GM19043 (cell line): Measurements from ENCODE around the gene PDLIM7.

Source experiments
- ATAC-seq: cut with Tn5 transposase; IDR thresholded peaks from one replicate; pipeline ENCODE4 v1.9.1; 2021; ENCODE audit warnings: low read depth; ENCODE audit not compliant: unreplicated experiment

The PDLIM7 gene

DNA sequence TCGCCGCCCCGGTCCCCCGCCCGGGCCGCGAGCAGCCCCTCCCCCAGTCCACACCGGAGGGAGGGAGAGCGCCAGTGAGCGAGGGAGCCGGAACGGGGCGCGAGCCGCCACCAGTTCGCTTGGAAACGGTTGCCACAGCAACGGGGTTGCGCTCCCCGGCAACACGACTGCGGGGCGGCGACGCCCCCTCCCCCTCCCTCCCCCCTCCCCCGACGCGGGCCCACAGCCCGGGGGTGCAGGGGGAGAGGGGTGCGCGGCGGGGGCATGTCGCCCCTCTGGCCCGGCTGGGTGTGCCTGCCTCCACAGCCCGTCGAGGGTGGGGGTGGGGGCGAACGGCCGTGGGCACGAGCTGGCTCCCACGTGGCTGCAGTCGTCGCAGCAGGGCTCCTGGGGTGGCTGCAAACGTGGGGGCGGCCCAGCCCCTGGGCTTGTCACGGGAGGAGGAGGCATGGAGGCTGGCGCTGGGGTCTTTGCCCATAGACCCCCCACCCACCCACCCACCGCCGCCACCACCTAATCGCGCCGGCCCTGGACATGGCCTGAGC, 50.3 kb downstream of the PDLIM7 start:
- peak; percentile 36 for ATAC-seq

DNA sequence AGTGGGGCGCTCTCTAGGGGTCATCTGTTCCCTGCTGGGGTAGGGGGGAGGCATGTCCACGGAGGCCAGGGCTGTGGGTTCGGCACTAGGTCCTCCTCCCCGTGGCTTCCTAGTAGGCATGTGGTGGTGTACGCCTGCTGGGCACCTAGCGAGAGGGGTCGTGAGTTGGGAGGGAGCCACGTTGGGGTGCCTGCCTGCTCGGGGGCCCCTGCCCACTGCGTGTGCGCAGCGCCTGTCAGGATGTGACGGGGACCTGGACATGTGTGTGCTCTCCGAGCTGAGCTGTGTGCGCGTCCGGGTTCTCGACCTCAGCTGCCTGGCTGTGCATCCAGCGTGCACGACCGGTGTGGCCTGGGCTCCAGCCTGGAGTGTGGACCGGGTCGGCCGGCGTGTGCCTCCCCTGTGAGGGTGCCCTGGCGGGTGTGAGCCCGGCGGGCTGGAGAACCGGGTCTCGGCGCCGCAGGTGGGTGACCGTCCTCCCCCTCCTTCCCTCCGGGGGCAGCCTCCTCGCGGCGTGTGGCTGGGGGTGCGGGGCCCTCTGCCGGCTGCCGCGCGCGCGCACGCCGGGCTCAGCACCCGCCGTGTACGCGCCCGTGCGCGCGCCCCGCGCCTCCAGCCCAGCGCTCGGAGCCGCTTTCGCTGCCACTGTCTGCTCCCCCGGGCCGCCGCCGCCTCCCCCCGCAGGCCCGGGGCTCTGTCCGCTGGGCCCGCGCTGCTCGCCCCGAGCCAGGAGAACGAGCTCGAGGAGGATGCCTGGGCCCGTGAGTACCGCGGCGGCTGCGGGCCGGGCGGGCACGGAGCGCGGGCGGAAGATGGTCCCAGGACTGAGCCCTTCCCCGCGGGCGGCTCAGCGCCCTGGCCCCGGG, 51.0 kb downstream of the PDLIM7 start, which contains the start of gene PRR7:
PRR7 (plus strand) TSS at position 615 of the 866 bp plus-strand sequence. CDS start 8,254 bp downstream, outside the sequence.
- peak; percentile 53 for ATAC-seq

DNA sequence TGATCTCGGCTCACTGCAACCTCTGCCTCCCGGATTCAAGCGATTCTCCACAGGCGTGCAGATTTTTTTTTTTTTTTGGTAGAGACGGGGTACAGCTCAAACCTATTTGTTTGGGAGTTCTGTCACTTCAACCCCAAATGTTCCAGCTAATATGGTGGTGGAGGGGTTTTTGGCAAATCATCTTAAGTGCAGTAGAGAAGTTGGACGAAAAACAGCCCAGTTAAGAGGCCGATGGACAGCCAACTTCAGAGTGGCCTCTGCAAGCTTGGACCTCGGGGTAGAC, 51.5 kb downstream of the PDLIM7 start:
- ATAC-seq: no peak

DNA sequence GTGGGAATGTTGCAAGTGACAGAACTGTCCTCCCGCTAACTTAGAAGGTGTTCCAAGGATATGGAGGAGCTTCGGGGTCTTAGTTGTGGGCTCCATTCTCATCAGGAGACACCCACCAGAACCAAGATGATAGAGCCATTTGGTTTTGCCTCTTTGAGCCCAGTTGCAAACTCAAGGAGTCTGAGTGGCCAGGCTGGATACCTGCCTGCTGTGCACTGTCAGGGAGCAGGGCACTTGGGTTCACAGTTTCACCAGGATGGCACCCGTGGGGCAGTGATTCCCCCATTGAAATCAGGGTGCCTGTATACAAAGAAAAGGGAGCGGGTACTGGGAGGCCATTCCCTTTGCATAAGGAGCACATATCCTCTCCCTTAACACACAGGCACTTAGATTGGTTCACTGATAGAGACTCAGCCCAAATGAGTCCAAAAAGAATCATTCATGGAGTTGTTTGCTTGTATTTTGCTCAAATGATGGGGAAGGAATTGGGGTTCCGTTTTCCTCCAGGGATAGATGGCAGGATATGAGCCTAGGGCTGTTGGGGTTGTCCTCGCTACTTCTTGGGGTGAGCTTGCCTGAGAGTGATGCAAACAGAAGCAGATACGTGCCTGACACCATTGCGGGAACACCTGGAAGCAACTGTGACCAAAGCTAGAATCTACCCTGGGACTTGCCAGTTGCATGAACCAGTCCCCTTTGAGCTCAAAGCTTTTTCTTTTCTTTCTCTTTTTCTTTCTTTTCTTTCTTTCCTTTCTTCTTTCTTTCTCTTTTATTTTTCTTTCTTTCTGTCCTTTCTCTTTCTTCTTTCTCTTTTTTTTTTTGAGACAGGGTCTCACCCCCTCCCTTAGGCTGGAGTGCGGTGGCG, 52.1 kb downstream of the PDLIM7 start:
- ATAC-seq: no peak

DNA sequence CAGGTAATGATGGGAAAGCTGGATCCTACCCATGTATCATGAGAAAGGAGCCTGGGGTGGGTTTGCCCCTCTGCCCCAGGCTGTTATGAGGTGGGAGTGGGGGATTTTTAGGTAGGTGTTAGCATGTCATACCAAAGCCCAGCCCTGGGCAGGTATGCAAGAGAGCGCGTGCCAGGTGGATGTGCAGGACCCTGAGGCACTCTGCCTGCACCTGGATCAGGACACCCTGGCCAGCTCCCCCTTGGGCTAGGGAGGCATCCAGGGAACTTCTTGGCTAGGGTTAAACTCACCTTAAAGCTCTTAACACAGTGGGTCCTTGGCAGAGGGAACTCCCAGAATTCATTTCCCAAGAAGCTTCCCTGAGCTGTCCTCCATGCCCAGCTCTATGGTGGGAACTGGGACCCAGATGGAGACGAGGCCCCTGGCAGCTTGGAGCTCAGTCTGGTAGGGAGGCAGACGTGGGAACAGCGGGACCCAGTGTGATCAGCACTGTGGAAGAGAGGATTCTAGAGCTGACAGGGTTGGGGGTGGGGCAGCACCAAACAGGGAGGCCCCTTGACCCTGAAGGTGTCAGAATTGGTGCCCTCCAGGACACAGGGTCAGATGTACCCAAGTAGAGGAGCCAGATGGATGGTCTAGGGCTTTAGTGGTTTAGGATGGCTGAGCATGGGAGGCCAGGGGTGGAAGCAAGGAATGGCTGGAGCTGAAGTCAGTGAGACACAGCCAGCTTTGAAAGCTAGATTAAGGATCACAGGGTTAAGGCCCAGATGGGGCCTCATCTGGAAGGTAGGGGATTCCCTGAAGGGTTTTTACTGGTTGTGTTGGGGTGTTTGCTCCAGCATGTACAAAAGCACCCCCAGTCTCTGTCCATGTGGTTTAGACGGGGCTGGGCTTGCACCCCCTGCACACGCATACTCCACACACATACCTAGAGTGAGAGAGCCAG, 53.0 kb downstream of the PDLIM7 start:
- ATAC-seq: no peak

DNA sequence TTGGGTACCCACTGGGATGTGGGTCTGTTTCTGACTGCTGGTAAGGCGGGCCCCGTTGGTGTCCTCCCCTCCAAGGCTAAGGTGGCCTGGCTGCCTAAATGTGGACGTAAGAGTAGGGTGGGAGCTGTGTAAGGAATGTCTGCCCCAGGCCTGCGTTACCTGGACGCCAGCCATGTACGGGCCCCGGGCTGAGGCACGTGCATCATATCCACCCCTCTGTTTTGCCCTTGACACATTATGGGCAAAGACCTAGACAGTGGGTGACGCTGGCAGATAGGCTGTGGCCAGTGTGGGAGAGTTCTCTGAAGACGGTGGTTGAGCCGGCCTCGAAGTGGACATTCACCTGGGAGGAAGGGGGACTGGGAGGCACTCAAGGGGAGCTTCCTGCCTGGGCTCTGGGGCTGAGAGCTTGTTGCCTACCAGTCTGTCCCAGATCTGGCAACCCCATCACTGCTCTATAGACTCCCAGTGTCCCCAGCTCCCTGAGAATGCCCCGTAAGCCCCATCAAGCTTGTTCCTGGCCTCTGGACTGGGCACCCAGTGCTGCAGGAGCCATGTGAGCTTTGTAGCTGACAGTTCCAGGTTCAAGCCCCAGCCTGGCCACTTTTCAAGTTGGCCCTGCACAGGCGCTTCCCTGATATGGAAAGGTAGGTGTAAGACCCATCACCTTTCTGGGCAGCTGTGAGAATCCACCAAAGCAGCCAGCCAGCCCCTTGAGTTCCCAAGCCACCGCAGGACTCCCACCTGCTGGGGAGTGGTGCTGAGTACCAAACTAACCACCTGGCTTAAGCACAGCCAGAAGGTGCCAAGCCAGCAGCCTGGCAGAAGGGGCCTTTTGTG, 54.0 kb downstream of the PDLIM7 start:
- no peak for ATAC-seq

DNA sequence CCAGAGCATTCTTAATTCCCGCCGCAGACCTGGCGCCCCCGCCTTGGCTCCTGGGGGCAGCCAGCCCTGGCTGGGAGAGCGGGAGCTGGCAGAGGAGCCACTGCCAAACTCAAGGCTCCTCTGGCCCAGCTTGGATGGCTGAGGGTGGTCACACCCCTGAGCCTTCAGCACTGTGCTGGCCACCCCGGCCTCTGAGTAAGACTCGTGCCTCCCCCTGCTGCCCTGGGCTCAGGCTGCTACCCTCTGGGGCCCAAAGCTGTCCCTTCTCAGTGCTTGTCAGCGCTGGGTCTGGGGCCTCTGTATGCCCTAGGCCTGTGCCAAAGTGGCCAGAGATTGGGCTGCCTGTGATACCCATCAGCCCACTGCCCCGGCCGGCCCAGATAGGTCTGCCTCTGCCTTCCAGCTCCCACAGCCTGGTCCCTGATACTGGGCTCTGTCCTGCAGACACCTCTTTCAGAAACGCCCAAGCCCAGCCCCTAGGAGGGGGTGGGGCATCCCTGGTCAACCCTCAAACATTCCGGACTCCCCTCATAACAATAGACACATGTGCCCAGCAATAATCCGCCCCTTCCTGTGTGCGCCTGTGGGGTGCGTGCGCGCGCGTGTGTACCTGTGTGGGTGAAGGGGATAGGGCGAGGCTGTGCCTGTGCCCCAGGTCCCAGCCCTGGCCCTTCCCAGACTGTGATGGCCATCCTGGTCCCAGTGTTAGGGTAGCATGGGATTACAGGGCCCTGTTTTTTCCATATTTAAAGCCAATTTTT, 55.2 kb downstream of the PDLIM7 start:
- ATAC-seq: no peak

DNA sequence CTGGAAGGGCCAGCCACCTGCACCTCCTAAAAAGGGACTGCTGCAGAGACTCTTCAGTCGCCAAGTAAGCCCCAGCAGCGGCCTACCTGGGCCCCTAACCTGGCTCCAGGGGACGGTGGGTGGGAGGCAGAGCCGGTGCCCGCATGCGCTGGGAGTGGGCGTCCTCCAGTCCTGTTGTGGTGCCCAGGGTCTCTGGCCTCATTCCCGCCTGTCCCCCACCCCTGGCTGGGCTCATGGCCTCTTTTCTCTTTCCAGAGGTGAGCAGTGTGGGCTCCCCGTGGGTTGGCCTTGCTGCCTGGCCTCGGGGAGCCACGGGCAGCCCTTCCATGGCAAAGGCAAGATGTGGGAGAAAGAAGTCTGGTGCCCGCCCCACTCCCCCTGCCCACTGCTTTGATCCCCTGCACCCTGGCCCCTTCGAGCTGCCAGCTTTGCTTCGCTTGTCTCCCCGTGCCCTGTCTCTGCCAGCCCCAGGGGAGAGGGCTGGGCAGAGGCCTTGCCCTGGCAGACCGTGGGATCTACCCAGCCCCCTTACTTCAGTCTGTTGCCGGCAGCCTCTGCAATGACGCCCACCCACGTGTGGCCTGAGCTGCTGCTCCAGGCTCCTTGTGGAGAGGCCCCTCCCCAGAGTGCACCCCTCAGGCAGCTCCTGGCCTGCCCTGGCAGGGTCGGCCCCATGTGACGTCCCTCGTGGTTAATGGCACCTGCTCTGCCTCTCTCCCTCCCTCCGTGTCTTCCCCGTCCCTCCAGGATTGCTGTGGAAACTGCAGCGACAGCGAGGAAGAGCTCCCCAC, 56.2 kb downstream of the PDLIM7 start:
- no peak for ATAC-seq

DNA sequence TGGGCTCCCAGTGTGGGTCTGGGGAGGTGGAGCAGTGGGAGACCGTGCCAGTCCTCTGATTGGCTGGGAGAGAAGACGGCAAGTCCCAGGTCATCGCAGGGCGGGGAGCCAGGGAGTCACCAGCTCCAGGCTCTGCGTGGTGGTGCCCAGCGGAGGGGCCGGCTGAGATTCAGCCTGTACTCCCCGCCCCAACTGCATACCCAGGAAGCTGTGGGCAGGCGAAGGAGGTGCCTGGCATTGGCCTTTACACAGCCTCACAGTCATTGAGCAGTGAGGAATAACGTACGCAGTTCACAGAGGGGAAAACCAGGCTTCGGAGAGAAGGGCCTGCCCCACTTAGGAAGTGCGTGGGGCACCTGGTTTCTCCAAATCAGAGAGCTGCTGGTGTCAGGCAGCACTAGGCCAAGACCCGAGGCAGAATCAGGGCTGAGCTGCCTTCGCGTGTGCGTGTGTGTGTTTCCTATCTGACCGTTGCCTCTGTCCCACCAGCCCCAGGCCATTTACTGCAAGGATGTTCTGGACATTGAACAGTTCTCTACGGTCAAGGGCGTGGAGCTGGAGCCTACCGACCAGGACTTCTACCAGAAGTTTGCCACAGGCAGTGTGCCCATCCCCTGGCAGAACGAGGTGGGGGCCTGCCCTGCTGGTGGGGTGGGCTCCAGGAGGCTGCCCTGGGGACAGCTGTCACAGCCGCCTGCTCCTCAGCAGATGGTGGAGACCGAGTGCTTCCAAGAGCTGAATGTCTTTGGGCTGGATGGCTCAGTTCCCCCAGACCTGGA, 57.0 kb downstream of the PDLIM7 start:
- no peak for ATAC-seq

DNA sequence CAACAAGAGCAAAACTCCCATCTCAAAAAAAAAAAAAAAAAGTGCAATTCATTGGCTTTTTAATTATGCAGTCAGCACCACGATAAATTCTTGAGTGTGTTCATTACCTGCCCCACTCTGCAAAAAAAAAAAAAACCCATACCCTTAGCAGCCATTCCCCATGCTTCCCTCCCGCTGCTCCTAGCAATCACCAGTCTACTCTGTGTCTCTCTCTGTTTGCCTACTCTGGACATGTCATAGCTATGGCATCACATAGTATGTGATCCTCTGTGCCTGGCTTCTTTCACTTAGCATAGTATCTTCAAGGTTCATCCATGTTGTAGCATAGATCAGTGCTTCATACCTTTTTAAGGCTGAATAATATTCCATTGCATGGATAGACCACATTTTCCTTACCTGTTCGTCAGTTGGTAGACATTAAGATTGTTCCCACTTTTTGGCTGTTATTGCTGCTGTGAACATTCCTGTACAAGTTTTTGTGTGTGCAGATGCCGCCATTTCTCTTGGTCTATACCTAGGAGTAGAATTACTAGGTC, 57.8 kb downstream of the PDLIM7 start:
- no peak for ATAC-seq

DNA sequence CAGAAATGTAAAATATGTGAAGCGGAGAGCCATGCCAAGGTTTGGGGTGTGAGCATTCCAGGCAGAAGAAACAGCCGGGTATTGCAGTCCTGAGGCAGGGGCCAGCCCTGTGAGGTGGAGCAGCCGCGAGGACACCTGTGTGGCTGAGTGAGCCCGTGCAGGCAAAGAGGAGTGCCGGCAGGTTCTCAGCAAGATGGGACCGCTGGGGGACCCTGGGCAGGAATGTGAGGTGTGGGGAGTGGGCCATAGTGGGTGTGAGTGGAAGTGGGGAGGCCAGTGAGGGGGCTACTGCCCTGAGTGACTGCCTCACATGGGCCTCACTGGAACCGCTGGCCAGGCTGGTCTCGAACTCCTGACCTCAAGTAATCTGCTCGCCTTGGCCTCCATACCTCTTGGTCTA, 58.9 kb downstream of the PDLIM7 start:
- ATAC-seq: no peak

DNA sequence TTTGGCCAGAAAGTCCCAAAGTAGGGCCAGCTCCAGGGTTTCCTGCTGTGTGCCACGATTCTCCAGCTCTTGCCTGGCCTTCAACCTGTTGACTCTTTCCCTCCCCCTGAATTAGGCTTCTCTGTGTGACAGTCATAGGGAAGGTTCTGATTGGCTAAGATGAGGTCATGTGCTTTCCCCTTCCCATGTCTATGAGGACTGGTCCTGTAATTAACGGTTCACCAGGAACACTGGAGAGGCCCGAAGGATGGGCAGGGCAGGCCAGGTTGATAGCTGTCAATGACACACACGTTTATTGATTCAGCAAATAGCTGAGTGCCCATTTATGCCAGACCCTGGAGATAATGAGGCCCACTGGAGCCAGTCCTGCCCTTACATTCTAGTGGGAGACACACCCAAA, 59.8 kb downstream of the PDLIM7 start:
- ATAC-seq: no peak

DNA sequence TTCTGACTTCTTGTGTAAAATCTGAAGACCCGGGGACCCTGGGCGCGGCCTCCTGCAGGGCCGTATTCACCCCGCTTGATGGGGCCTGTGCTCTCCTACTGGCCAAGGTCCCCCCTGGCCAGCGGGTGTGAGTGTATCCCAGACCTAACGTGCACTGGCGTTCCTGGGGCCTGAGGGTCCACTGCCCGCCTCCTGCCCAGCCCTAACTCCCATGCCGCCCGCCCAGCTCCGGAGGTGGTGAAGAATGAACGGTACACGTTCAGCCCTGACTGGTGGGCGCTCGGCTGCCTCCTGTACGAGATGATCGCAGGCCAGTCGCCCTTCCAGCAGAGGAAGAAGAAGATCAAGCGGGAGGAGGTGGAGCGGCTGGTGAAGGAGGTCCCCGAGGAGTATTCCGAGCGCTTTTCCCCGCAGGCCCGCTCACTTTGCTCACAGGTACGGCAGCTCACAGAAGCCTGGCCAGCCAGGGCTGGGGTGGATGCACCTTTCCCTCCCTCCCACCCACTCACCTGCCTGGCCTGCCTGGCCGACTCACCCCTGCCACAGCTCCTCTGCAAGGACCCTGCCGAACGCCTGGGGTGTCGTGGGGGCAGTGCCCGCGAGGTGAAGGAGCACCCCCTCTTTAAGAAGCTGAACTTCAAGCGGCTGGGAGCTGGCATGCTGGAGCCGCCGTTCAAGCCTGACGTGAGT, 61.4 kb downstream of the PDLIM7 start:
- ATAC-seq: no peak

DNA sequence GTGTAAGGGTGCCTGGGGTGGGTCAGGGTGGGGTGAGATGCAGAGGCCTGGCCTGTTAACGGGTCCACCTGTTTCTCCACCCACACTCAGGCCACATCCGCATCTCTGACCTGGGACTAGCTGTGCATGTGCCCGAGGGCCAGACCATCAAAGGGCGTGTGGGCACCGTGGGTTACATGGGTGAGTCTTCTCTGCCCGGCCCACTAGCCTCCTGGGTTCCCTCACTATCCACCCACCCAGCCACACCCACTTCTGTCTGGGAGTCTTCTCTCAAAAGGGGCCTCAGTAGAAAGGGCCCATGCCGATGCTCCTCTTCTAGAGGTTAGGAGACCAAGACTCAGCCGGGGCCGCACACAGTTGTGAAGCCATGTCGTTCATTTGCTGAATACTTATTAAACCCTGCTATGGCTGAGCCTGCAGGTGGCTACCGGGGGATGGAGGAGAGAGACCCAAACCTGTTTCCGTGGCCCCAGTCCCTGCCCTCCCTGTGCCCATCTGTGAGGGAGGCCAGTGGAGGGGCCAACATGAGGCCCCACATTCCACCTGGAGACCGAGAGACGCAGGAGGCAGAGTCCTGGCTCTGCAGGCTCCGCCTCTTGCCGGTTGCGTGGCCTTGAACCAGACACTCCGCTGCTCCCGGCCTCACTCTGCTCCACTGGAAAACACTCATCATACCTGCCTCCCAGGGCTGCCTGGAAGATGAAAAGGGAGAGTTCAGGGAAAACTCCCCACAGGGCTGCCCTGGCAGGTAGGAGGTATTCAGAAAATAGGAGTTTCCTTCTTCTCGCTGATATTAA, 62.3 kb downstream of the PDLIM7 start:
- ATAC-seq: no peak

DNA sequence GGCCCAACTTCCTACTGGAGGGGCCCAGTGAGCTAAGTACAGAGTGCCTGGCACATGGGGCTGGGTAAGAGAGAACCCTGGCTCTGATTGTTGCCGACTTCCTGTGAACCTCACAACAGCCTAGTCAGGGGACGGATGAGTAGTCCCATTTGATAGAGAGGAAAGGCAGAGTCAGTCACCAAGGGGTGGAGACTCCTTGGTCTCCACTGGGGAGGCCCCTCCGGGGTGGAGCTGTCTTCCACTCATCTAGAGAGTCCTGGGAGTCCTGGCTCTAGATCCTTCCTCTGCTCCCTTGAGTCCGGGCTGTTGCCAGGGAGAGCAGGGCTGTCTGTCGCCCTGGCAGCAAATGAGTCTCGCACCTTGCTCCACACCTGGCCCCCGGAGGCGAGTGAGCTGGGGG, 63.0 kb downstream of the PDLIM7 start:
- no peak for ATAC-seq
